ENCODE data around the gene HDDC3.

DNA sequence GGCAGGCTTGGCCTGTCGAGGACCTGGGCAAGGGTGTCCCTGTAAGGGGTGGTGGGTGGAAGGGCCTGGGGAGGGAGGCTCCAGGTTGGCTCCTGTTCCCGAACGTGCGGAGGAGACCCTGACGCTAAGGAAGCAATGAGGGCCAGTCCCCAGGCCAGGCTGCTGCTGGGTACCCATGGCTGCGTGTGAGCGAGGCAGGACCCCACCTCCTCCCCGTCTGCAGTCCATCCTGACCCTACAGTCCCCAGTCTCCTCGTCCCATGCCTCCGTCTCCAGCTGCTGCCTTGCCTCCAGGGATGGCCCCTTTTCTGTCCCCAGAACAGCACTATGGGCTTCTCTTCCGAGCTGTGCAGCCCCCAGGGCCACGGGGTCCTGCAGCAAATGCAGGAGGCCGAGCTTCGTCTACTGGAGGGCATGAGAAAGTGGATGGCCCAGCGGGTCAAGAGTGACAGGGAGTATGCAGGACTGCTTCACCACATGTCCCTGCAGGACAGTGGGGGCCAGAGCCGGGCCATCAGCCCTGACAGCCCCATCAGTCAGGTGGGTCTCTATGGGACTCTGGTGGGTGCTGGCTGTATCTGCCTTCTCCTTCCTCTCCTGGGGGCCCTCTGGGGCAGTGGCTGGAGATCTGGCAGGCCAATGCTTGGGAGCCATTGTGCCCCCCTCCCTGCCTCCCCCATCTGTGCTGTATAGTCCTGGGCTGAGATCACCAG, 47.5 kb downstream of the HDDC3 start:
- TF ChIP-seq POLR2AphosphoS5 (IDR thresholded peaks at IDR 0.05; ENCODE audit: low read depth) (no peak; the same call in 1 of the 2 replicates), SPI1 (IDR thresholded peaks at IDR 0.05; ENCODE audit: borderline replicate concordance, low read depth) (no peak), GABPA (IDR thresholded peaks at IDR 0.05; ENCODE audit: low read depth) (no peak)
- TF ChIP-seq, protein P1, sequence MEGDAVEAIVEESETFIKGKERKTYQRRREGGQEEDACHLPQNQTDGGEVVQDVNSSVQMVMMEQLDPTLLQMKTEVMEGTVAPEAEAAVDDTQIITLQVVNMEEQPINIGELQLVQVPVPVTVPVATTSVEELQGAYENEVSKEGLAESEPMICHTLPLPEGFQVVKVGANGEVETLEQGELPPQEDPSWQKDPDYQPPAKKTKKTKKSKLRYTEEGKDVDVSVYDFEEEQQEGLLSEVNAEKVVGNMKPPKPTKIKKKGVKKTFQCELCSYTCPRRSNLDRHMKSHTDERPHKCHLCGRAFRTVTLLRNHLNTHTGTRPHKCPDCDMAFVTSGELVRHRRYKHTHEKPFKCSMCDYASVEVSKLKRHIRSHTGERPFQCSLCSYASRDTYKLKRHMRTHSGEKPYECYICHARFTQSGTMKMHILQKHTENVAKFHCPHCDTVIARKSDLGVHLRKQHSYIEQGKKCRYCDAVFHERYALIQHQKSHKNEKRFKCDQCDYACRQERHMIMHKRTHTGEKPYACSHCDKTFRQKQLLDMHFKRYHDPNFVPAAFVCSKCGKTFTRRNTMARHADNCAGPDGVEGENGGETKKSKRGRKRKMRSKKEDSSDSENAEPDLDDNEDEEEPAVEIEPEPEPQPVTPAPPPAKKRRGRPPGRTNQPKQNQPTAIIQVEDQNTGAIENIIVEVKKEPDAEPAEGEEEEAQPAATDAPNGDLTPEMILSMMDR (IDR thresholded peaks at IDR 0.05; ENCODE audit: insufficient read depth, low read length) = no peak
- TF ChIP-seq, protein P2, sequence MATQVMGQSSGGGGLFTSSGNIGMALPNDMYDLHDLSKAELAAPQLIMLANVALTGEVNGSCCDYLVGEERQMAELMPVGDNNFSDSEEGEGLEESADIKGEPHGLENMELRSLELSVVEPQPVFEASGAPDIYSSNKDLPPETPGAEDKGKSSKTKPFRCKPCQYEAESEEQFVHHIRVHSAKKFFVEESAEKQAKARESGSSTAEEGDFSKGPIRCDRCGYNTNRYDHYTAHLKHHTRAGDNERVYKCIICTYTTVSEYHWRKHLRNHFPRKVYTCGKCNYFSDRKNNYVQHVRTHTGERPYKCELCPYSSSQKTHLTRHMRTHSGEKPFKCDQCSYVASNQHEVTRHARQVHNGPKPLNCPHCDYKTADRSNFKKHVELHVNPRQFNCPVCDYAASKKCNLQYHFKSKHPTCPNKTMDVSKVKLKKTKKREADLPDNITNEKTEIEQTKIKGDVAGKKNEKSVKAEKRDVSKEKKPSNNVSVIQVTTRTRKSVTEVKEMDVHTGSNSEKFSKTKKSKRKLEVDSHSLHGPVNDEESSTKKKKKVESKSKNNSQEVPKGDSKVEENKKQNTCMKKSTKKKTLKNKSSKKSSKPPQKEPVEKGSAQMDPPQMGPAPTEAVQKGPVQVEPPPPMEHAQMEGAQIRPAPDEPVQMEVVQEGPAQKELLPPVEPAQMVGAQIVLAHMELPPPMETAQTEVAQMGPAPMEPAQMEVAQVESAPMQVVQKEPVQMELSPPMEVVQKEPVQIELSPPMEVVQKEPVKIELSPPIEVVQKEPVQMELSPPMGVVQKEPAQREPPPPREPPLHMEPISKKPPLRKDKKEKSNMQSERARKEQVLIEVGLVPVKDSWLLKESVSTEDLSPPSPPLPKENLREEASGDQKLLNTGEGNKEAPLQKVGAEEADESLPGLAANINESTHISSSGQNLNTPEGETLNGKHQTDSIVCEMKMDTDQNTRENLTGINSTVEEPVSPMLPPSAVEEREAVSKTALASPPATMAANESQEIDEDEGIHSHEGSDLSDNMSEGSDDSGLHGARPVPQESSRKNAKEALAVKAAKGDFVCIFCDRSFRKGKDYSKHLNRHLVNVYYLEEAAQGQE (IDR thresholded peaks at IDR 0.05; ENCODE audit: insufficient replicate concordance, low read depth) = no peak

All from HL-60 (cell line).